ENCODE results near the gene NSUN4.

DNA sequence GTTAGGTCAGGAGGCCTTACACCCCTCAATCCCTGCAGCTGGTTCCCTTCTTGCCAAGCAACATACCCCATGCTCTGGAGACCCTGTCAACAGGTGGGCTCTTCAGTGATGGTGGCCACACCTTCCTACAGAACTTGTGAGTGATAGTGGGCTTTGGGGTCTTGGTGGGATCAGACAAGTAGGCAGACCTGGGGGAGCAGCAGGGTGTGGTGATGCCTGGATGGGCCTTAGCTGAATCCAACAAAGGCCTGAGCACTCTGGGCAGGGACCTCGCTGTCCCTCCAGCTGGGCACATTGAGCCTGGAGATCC, 68.4 kb downstream of the NSUN4 start:
- TF ChIP-seq, protein P1, sequence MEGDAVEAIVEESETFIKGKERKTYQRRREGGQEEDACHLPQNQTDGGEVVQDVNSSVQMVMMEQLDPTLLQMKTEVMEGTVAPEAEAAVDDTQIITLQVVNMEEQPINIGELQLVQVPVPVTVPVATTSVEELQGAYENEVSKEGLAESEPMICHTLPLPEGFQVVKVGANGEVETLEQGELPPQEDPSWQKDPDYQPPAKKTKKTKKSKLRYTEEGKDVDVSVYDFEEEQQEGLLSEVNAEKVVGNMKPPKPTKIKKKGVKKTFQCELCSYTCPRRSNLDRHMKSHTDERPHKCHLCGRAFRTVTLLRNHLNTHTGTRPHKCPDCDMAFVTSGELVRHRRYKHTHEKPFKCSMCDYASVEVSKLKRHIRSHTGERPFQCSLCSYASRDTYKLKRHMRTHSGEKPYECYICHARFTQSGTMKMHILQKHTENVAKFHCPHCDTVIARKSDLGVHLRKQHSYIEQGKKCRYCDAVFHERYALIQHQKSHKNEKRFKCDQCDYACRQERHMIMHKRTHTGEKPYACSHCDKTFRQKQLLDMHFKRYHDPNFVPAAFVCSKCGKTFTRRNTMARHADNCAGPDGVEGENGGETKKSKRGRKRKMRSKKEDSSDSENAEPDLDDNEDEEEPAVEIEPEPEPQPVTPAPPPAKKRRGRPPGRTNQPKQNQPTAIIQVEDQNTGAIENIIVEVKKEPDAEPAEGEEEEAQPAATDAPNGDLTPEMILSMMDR (conservative IDR thresholded peaks at IDR 0.05; ENCODE audit: low read length): no peak
- TF ChIP-seq EZH2phosphoT487 (IDR thresholded peaks at IDR 0.05; ENCODE audit: borderline replicate concordance): no peak

Measured in Loucy (cell line).